ENCODE data around the gene WWOX. TPM values are rescaled to one million over a fixed set of nuclear protein-coding genes. Genes with fewer than 3 reads are reported as not detected.

The WWOX gene
- total and polyA plus RNA-seq, 2 of the 13 experiments (the other 11 are each of a cell fraction or from before 2014, with no cell fraction given): 9.1 to 37.4 TPM

- TF ChIP-seq MIER3 (CRISPR knock-in tag; IDR thresholded peaks at IDR 0.05; ENCODE audit: borderline replicate concordance) (peak; percentile 69; the same call in 1 of the 2 replicates), KLF6 (CRISPR knock-in tag; IDR thresholded peaks at IDR 0.05) (0 out of 2 replicates have a peak, but pooled peaks have one; percentile 69), FOXP4 (CRISPR knock-in tag; IDR thresholded peaks at IDR 0.05) (0 out of 2 replicates have a peak, but pooled peaks have one; percentile 27), EP300 (IDR thresholded peaks at IDR 0.05; ENCODE audit: low read depth in 2 of 2, low read length in 2 of 2) (peak in 1 of 2 experiments; percentile 43; a peak in 2 of 4 replicates), EP300 (CRISPR knock-in tag; IDR thresholded peaks at IDR 0.05; ENCODE audit: borderline replicate concordance) (peak; percentile 66), TBX3 (IDR thresholded peaks at IDR 0.05; ENCODE audit: borderline replicate concordance) (no peak; the same call in 1 of the 2 replicates), ZBTB40 (IDR thresholded peaks at IDR 0.05) (no peak), ZBTB40 (CRISPR knock-in tag; IDR thresholded peaks at IDR 0.05) (no peak), MED8 (CRISPR knock-in tag; IDR thresholded peaks at IDR 0.05; ENCODE audit: insufficient replicate concordance) (no peak), ZNF841 (CRISPR knock-in tag; IDR thresholded peaks at IDR 0.05; ENCODE audit: borderline replicate concordance) (no peak), ZNF414 (CRISPR knock-in tag; IDR thresholded peaks at IDR 0.05) (no peak), ZNF44 (CRISPR knock-in tag; IDR thresholded peaks at IDR 0.05) (no peak), REPIN1 (CRISPR knock-in tag; IDR thresholded peaks at IDR 0.05; ENCODE audit: borderline replicate concordance, low read depth) (peak; percentile 55; the same call in 1 of the 2 replicates), NR0B2 (CRISPR knock-in tag; IDR thresholded peaks at IDR 0.05) (no peak), MEIS2 (CRISPR knock-in tag; IDR thresholded peaks at IDR 0.05) (no peak), ZNF652 (CRISPR knock-in tag; IDR thresholded peaks at IDR 0.05; ENCODE audit: borderline replicate concordance, low read depth) (peak; percentile 27; the same call in 1 of the 2 replicates), KLF16 (CRISPR knock-in tag; IDR thresholded peaks at IDR 0.05) (peak in 1 of 2 experiments; percentile 91; a peak in 2 of 4 replicates)
Measured at GRCh38 chr16:78134944-78135619, 35.6 kb downstream of the WWOX start (continued).
